OCI-LY7 (cell line): ENCODE data around the gene AMIGO1. TPM values are rescaled to one million over a fixed set of nuclear protein-coding genes. Genes with fewer than 3 reads are reported as not detected.

Experiments used
- BruUV-seq: library from RNA; stranded (reverse); fragments of 400-500 nt; replicated peaks from 2 replicates; lab custom pipeline; 2021; lab: Mats Ljungman, UMichigan
- CTCF ChIA-PET: fragments of 300-600 bp; sonication (Branson Sonifier 250); formaldehyde crosslinking; loops from one replicate; lab custom pipeline; 2022; ENCODE audit warnings: antibody characterized with exemption; ENCODE audit not compliant: unreplicated experiment; lab: Charles Lee
- POLR2A ChIA-PET: fragments of 300-600 bp; sonication (Branson Sonifier 250); formaldehyde crosslinking; loops from one replicate; lab custom pipeline; 2022; ENCODE audit warnings: antibody characterized with exemption; lab: Charles Lee
- DNase-seq: peaks from one replicate; pipeline ENCODE4 v3.0.0-alpha.2; 2015; ENCODE audit warnings: low spot score
- H2AFZ ChIP-seq: fragments of 200-600 bp; sonication (generic), shearing (Covaris generic); 2 replicates; pipeline ENCODE4 v1.6.1; 2014; ENCODE audit warnings: mild to moderate bottlenecking, antibody characterized with exemption, low read length, moderate library complexity
- H3K27ac ChIP-seq: fragments of 200-600 bp; sonication (generic); 2 replicates; pipeline ENCODE4 v1.5.1; 2014; ENCODE audit warnings: mixed run types, low read depth, mild to moderate bottlenecking, moderate library complexity, low read length, inconsistent platforms; ENCODE audit not compliant: poor library complexity, severe bottlenecking
- H3K36me3 ChIP-seq: fragments of 200-600 bp; sonication (generic); 2 replicates; pipeline ENCODE4 v1.6.1; 2014; ENCODE audit warnings: mild to moderate bottlenecking, antibody characterized with exemption, low read length, moderate library complexity, mixed read lengths; ENCODE audit not compliant: insufficient read depth
- H3K4me1 ChIP-seq: fragments of 200-600 bp; sonication (generic); 2 replicates; pipeline ENCODE4 v1.5.1; 2014; ENCODE audit warnings: mild to moderate bottlenecking, low read length; ENCODE audit not compliant: insufficient read depth, poor library complexity, severe bottlenecking
- H3K4me2 ChIP-seq: fragments of 200-600 bp; sonication (generic); 2 replicates; pipeline ENCODE4 v1.6.1; 2014; ENCODE audit warnings: mild to moderate bottlenecking, low read length
- H3K4me3 ChIP-seq: fragments of 200-600 bp; sonication (generic); 2 replicates; pipeline ENCODE4 v1.5.1; 2014; ENCODE audit warnings: mild to moderate bottlenecking, low read depth, low read length; ENCODE audit not compliant: poor library complexity, severe bottlenecking
- H3K79me2 ChIP-seq: fragments of 200-600 bp; sonication (generic); 2 replicates; pipeline ENCODE4 v1.6.1; 2016; ENCODE audit warnings: low read depth, mild to moderate bottlenecking, low read length, moderate library complexity, mixed read lengths; ENCODE audit not compliant: insufficient read depth
- H3K9me2 ChIP-seq: fragments of 200-600 bp; sonication (generic); 2 replicates; pipeline ENCODE4 v1.6.1; 2016; ENCODE audit warnings: mild to moderate bottlenecking, low read length, mixed read lengths; ENCODE audit not compliant: insufficient read depth
- H3K9me3 ChIP-seq: fragments of 200-600 bp; sonication (generic); 2 replicates; pipeline ENCODE4 v1.6.1; 2014; ENCODE audit warnings: mild to moderate bottlenecking, mixed run types, low read length, mixed read lengths
- H4K20me1 ChIP-seq: fragments of 200-600 bp; sonication (generic); 2 replicates; pipeline ENCODE4 v1.6.1; 2014; ENCODE audit warnings: mild to moderate bottlenecking, antibody characterized with exemption, low read length, moderate library complexity, mixed read lengths; ENCODE audit not compliant: insufficient read depth
- CTCF ChIP-seq: fragments of 200-600 bp; sonication (generic); conservative IDR thresholded peaks from 2 replicates; pipeline ENCODE4 v1.5.1; 2014; ENCODE audit warnings: mild to moderate bottlenecking, antibody characterized with exemption, low read length, moderate library complexity, mixed read lengths
- EZH2phosphoT487 ChIP-seq: fragments of 200-600 bp; sonication (generic); IDR thresholded peaks from 2 replicates; pipeline ENCODE4 v1.6.1; 2018; ENCODE audit warnings: low read depth, borderline replicate concordance, mild to moderate bottlenecking, mixed run types, antibody characterized with exemption, low read length, moderate library complexity, mixed read lengths
- intact Hi-C: fragments of 100-400 bp; cut with micrococcal nuclease; formaldehyde crosslinking; loops from one replicate; pipeline ENCODE4 v1.10.0; 2022; ENCODE audit not compliant: unreplicated experiment
- total RNA-seq, 2 experiments: library from RNA; depleted of rRNA in 1 of 2; stranded (reverse); fragments of >200 nt in 1 of 2; shearing (Covaris generic) in 1 of 2; gene quantifications; 2 replicates each; pipeline ENCODE4 v1.2.3, GENCODE V29; 2014 to 2022

Gene AMIGO1
- total RNA-seq, 2 experiments from 2014 or later = 0.15 to 0.16 TPM

DNA sequence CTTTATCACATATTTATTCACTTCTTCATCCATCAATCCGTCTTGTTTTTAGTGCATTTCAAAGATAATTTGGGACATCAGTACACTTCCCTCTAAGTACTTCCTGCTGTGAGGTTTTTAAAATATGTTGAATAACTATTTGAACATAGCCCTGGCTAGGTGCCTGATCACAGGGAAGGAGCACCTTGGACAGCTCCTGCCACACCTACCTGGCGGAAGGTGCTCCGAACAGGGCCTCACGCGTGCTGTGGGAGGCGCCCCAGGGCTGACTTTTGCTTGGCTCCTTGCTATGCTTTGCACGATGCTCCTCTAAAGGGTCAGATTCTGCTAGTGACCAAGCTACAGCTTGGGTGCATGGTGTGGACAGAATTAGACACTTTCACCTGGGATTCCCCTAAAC is 30.7 kb downstream of the AMIGO1 start:
- ChIA-PET POLR2A (no interaction called here), CTCF (no interaction called here)
- no peaks in the 10 kb centered on the region for H4K20me1 ChIP-seq
- H3K9me3 ChIP-seq = no peaks in the 10 kb centered on the region
- peak; percentile 38 for DNase-seq
- H3K27ac ChIP-seq = no peak overlapping the region
- H3K79me2 ChIP-seq = no peaks in the 10 kb centered on the region
- no peak overlapping the region for H2AFZ ChIP-seq
- H3K9me2 ChIP-seq = no peaks in the 10 kb centered on the region
- TF ChIP-seq EZH2phosphoT487 = no peak
- no peak for TF ChIP-seq CTCF
- peaks cover 6% of the 10 kb centered on the region for H3K4me1 ChIP-seq
- BruUV-seq = no TSS peak
- intact Hi-C loops = no loop called here
- H3K4me3 ChIP-seq = no peak overlapping the region
- H3K4me2 ChIP-seq = no peak overlapping the region
- no peaks in the 10 kb centered on the region for H3K36me3 ChIP-seq

DNA sequence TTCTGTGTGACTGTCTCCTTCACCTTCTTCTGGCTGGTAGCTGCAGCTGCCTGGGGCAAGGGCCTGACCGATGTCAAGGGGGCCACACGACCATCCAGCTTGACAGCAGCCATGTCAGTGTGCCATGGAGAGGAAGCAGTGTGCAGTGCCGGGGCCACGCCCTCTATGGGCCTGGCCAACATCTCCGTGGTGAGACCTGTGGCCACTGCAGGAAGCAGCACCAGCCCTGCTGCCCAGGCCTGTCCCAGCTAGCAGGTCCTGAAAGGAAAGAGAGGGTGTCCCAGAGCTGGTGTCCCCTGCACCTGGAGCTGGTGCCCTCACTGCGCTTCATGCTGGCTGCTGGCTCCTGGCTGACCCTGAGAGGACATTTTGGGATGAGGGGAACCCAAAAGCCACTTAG is 31.7 kb downstream of the AMIGO1 start:
- no peaks in the 10 kb centered on the region for H3K79me2 ChIP-seq
- no peaks in the 10 kb centered on the region for H4K20me1 ChIP-seq
- H3K4me2 ChIP-seq = no peak overlapping the region
- H3K4me3 ChIP-seq = no peak overlapping the region
- intact Hi-C loops = no loop called here
- H3K9me2 ChIP-seq = no peaks in the 10 kb centered on the region
- TF ChIP-seq EZH2phosphoT487 = no peak
- TF ChIP-seq CTCF = no peak
- no peak for DNase-seq
- peaks cover 1% of the 10 kb centered on the region for H3K4me1 ChIP-seq
- H2AFZ ChIP-seq = no peak overlapping the region
- CTCF ChIA-PET = no interaction called here
- no TSS peak for BruUV-seq
- H3K9me3 ChIP-seq = no peaks in the 10 kb centered on the region
- H3K36me3 ChIP-seq = no peaks in the 10 kb centered on the region
- POLR2A ChIA-PET = no interaction called here
- no peak overlapping the region for H3K27ac ChIP-seq

GRCh38 chr1:109476825-109477224 is 32.7 kb downstream of the AMIGO1 start:
- POLR2A ChIA-PET = no interaction called here
- Histone ChIP-seq H3K4me2 (no peak overlapping the region), H2AFZ (no peak overlapping the region), H3K9me3 (no peaks in the 10 kb centered on the region), H4K20me1 (no peaks in the 10 kb centered on the region), H3K4me3 (no peak overlapping the region), H3K36me3 (no peaks in the 10 kb centered on the region), H3K9me2 (no peaks in the 10 kb centered on the region), H3K4me1 (no peaks in the 10 kb centered on the region), H3K79me2 (no peaks in the 10 kb centered on the region), H3K27ac (no peak overlapping the region)
- DNase-seq = no peak
- BruUV-seq = no TSS peak
- intact Hi-C loops = no loop called here
- TF ChIP-seq EZH2phosphoT487 (no peak), CTCF (no peak)
- CTCF ChIA-PET = no interaction called here
